HepG2 (cell line): ENCODE results near the gene FAM171A2. TPM values are rescaled to one million over a fixed set of nuclear protein-coding genes. Genes with fewer than 3 reads are reported as not detected.

ENCODE experiments used
- AHR ChIP-seq: IDR thresholded peaks from 2 replicates; pipeline ENCODE4 v1.6.1; 2018; ENCODE audit warnings: missing genetic modification reagents, missing compliant biosample characterization
- GATA4 ChIP-seq: sonication (generic); IDR thresholded peaks from 2 replicates; pipeline ENCODE4 v1.6.1; 2016; ENCODE audit warnings: antibody characterized with exemption, low read depth, borderline replicate concordance
- PCBP2 ChIP-seq: fragments of 200-400 bp; formaldehyde crosslinking; optimal IDR thresholded peaks from 2 replicates; pipeline ENCODE3; 2018; ENCODE audit warnings: low read length, low read depth; ENCODE audit not compliant: poor library complexity, severe bottlenecking
- PHF8 ChIP-seq: sonication (generic); formaldehyde crosslinking; IDR thresholded peaks from 2 replicates; pipeline ENCODE4 v1.5.0; 2020; ENCODE audit warnings: missing genetic modification reagents
- RCOR2 ChIP-seq: IDR thresholded peaks from 2 replicates; pipeline ENCODE4 v1.6.1; 2016; ENCODE audit warnings: missing biosample characterization, missing genetic modification reagents
- RFX5 ChIP-seq: IDR thresholded peaks from 2 replicates; pipeline ENCODE4 v1.6.1; 2011; ENCODE audit warnings: low read depth, low read length, improper control_type of control experiment
- SAFB2 ChIP-seq: sonication (generic); formaldehyde crosslinking; IDR thresholded peaks from 2 replicates; pipeline ENCODE4 v1.5.1; 2020; ENCODE audit warnings: missing genetic modification reagents, low read depth, mild to moderate bottlenecking, borderline replicate concordance
- ZNF232 ChIP-seq: sonication (generic); formaldehyde crosslinking; IDR thresholded peaks from 2 replicates; pipeline ENCODE4 v1.4.0; 2020; ENCODE audit warnings: missing genetic modification reagents, borderline replicate concordance
- ZNF530 ChIP-seq: sonication (generic); formaldehyde crosslinking; IDR thresholded peaks from 2 replicates; pipeline ENCODE4 v1.5.0; 2020; ENCODE audit warnings: low read depth, mild to moderate bottlenecking, missing genetic modification reagents
- ZNF563 ChIP-seq: sonication (generic); formaldehyde crosslinking; IDR thresholded peaks from 2 replicates; pipeline ENCODE4 v1.8.0; 2022; ENCODE audit warnings: mild to moderate bottlenecking, moderate library complexity, missing genetic modification reagents
- ZNF616 ChIP-seq: sonication (generic); formaldehyde crosslinking; IDR thresholded peaks from 2 replicates; pipeline ENCODE4 v1.5.0; 2020; ENCODE audit warnings: low read depth, mild to moderate bottlenecking, missing genetic modification reagents
- polyA plus RNA-seq, 8 experiments: library from polyadenylated mRNA; depleted of rRNA in 3 of 8; stranded (reverse) in 7 of 8; unstranded in 1 of 8; fragments of >200 nt; fragmentation: Illumina TruSeq in 4 of 8; extraction: Trizol in 4 of 8; gene quantifications; 2 replicates each; pipeline versions ENCODE4 v1.2.1 to v1.2.3, GENCODE V29; 2011 to 2016; ENCODE audit warnings: low read depth in 4 of 8, missing spikeins in 1 of 8, mixed read lengths in 1 of 8; ENCODE audit not compliant: insufficient read depth in 1 of 8
- total RNA-seq, 5 experiments: library from RNA; depleted of rRNA; stranded (reverse); fragments of >200 nt; fragmentation: Illumina TruSeq; extraction: Trizol; gene quantifications; 2 replicates each; pipeline ENCODE4 v1.2.3, GENCODE V29; 2016; ENCODE audit warnings: low read depth in 1 of 5
- TF ChIP-seq, protein P1 (sequence below), 2 experiments: sonication (generic) in 1 of 2; formaldehyde crosslinking in 1 of 2; IDR thresholded peaks; 2 replicates each; pipeline versions ENCODE4 v1.4.0 to v1.6.1; 2016 to 2020; ENCODE audit warnings: borderline replicate concordance in 1 of 2, low read depth in 1 of 2, mild to moderate bottlenecking in 1 of 2, missing genetic modification reagents in 1 of 2
- TF ChIP-seq, protein P2 (sequence below): IDR thresholded peaks from 2 replicates; pipeline ENCODE4 v1.6.1; 2016; ENCODE audit warnings: control low read depth
- TF ChIP-seq, protein P3 (sequence below): sonication (generic); formaldehyde crosslinking; IDR thresholded peaks from 2 replicates; pipeline ENCODE4 v1.9.0; 2022; ENCODE audit warnings: missing genetic modification reagents, mild to moderate bottlenecking, borderline replicate concordance
- TF ChIP-seq, protein P4 (sequence below): sonication (generic); formaldehyde crosslinking; IDR thresholded peaks from 2 replicates; pipeline ENCODE4 v1.4.0; 2020; ENCODE audit warnings: missing genetic modification reagents, borderline replicate concordance
- TF ChIP-seq, protein P5 (sequence below): IDR thresholded peaks from 2 replicates; pipeline ENCODE4 v1.6.1; 2018; ENCODE audit warnings: missing genetic modification reagents, mild to moderate bottlenecking, missing compliant biosample characterization
- TF ChIP-seq, protein P6 (sequence below): sonication (generic); formaldehyde crosslinking; IDR thresholded peaks from 2 replicates; pipeline ENCODE4 v1.5.1; 2020; ENCODE audit warnings: missing genetic modification reagents, mild to moderate bottlenecking, borderline replicate concordance

FAM171A2 gene
- total and polyA plus RNA-seq, 2 of the 13 experiments (the other 11 are each of a cell fraction or from before 2014, with no cell fraction given), result 1.8 to 3.6 TPM

DNA sequence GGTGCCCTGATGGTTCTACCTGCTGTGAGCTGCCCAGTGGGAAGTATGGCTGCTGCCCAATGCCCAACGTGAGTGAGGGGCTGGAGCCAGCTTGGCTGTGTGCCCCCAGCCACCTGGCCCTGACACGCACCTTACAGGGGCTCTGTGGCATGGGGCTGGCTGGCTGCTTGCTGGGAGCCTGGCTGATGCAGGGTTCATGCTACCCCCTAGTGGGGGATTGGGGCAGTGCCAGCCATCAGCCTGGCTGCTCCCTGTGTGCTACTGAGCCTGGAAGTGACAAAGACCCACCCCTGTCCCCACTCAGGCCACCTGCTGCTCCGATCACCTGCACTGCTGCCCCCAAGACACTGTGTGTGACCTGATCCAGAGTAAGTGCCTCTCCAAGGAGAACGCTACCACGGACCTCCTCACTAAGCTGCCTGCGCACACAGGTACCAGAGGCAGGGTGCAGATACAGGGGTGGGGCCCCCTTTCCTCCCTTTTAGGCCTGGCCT, 12.9 kb downstream of the FAM171A2 start (continued):
- TF ChIP-seq, protein P1, sequence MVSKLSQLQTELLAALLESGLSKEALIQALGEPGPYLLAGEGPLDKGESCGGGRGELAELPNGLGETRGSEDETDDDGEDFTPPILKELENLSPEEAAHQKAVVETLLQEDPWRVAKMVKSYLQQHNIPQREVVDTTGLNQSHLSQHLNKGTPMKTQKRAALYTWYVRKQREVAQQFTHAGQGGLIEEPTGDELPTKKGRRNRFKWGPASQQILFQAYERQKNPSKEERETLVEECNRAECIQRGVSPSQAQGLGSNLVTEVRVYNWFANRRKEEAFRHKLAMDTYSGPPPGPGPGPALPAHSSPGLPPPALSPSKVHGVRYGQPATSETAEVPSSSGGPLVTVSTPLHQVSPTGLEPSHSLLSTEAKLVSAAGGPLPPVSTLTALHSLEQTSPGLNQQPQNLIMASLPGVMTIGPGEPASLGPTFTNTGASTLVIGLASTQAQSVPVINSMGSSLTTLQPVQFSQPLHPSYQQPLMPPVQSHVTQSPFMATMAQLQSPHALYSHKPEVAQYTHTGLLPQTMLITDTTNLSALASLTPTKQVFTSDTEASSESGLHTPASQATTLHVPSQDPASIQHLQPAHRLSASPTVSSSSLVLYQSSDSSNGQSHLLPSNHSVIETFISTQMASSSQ (IDR thresholded peaks at IDR 0.05; ENCODE audit: low read depth), result no peak
- TF ChIP-seq, protein P1 (CRISPR knock-in tag; IDR thresholded peaks at IDR 0.05; ENCODE audit: borderline replicate concordance), result no peak
- TF ChIP-seq, protein P2, sequence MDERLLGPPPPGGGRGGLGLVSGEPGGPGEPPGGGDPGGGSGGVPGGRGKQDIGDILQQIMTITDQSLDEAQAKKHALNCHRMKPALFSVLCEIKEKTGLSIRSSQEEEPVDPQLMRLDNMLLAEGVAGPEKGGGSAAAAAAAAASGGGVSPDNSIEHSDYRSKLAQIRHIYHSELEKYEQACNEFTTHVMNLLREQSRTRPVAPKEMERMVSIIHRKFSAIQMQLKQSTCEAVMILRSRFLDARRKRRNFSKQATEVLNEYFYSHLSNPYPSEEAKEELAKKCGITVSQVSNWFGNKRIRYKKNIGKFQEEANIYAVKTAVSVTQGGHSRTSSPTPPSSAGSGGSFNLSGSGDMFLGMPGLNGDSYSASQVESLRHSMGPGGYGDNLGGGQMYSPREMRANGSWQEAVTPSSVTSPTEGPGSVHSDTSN (CRISPR knock-in tag), result no peak
- TF ChIP-seq RFX5, result 0 out of 2 replicates have a peak, but pooled peaks have one; percentile 7
- TF ChIP-seq, protein P3, sequence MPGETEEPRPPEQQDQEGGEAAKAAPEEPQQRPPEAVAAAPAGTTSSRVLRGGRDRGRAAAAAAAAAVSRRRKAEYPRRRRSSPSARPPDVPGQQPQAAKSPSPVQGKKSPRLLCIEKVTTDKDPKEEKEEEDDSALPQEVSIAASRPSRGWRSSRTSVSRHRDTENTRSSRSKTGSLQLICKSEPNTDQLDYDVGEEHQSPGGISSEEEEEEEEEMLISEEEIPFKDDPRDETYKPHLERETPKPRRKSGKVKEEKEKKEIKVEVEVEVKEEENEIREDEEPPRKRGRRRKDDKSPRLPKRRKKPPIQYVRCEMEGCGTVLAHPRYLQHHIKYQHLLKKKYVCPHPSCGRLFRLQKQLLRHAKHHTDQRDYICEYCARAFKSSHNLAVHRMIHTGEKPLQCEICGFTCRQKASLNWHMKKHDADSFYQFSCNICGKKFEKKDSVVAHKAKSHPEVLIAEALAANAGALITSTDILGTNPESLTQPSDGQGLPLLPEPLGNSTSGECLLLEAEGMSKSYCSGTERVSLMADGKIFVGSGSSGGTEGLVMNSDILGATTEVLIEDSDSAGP (CRISPR knock-in tag), result peak; percentile 73; the same call in 1 of the 2 replicates
- TF ChIP-seq GATA4, result no peak
- TF ChIP-seq, protein P4, sequence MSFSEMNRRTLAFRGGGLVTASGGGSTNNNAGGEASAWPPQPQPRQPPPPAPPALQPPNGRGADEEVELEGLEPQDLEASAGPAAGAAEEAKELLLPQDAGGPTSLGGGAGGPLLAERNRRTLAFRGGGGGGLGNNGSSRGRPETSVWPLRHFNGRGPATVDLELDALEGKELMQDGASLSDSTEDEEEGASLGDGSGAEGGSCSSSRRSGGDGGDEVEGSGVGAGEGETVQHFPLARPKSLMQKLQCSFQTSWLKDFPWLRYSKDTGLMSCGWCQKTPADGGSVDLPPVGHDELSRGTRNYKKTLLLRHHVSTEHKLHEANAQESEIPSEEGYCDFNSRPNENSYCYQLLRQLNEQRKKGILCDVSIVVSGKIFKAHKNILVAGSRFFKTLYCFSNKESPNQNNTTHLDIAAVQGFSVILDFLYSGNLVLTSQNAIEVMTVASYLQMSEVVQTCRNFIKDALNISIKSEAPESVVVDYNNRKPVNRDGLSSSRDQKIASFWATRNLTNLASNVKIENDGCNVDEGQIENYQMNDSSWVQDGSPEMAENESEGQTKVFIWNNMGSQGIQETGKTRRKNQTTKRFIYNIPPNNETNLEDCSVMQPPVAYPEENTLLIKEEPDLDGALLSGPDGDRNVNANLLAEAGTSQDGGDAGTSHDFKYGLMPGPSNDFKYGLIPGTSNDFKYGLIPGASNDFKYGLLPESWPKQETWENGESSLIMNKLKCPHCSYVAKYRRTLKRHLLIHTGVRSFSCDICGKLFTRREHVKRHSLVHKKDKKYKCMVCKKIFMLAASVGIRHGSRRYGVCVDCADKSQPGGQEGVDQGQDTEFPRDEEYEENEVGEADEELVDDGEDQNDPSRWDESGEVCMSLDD (CRISPR knock-in tag), result no peak
- TF ChIP-seq RCOR2 (CRISPR knock-in tag), result no peak
- TF ChIP-seq ZNF616, result no peak
- no peak for TF ChIP-seq ZNF232 (CRISPR knock-in tag)
- TF ChIP-seq SAFB2, result no peak
- no peak for TF ChIP-seq ZNF530 (CRISPR knock-in tag)
- TF ChIP-seq, protein P5, sequence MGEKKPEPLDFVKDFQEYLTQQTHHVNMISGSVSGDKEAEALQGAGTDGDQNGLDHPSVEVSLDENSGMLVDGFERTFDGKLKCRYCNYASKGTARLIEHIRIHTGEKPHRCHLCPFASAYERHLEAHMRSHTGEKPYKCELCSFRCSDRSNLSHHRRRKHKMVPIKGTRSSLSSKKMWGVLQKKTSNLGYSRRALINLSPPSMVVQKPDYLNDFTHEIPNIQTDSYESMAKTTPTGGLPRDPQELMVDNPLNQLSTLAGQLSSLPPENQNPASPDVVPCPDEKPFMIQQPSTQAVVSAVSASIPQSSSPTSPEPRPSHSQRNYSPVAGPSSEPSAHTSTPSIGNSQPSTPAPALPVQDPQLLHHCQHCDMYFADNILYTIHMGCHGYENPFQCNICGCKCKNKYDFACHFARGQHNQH (CRISPR knock-in tag), result 0 out of 2 replicates have a peak, but pooled peaks have one; percentile 42
- no peak for TF ChIP-seq ZNF563 (CRISPR knock-in tag)
- TF ChIP-seq AHR (CRISPR knock-in tag), result 0 out of 2 replicates have a peak, but pooled peaks have one; percentile 20
- TF ChIP-seq PCBP2, result no peak
- TF ChIP-seq, protein P6, sequence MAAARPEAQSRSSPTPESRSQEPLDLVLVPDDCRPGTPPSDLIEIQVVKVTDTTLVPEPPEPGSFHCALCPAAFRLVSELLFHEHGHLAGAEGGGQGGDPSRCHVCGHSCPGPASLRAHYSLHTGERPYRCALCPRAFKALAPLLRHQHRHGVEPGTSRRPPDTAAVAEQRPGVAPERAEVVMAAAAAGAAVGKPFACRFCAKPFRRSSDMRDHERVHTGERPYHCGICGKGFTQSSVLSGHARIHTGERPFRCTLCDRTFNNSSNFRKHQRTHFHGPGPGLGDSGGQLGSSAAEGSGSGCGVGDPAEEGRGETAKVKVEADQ (CRISPR knock-in tag), result no peak
- no peak for TF ChIP-seq PHF8
